Effector memory CD8-positive, alpha-beta T cell (primary cell): ENCODE measurements around the gene RGL2.
"Not testable (repeated sequence)": the region's sequence is repeated elsewhere in the genome, so short reads cannot be mapped to it uniquely, and the experiment has no call there.

Source experiments
- ATAC-seq: fragments of 150-1000 bp; cut with Tn5 transposase; replicated peaks from 2 replicates; pipeline ENCODE4 v1.10.0; 2021; ENCODE audit warnings: mild to moderate bottlenecking, moderate library complexity
- DNase-seq, 3 experiments: peaks; one replicate each; pipeline ENCODE4 v3.0.0; 2021
- H3K27ac Mint-ChIP-seq, 2 donors: one replicate each; pipeline ENCODE4 v1.8.0; 2022; ENCODE audit warnings: mild to moderate bottlenecking in 2 of 2, mixed read lengths in 2 of 2, moderate library complexity in 2 of 2
- H3K27me3 Mint-ChIP-seq, 2 donors: one replicate each; pipeline ENCODE4 v1.8.0; 2022; ENCODE audit warnings: mixed read lengths in 2 of 2
- H3K36me3 Mint-ChIP-seq: one replicate; pipeline ENCODE4 v1.8.0; 2022; ENCODE audit warnings: mild to moderate bottlenecking, moderate library complexity, mixed read lengths; ENCODE audit not compliant: insufficient read depth
- H3K4me1 Mint-ChIP-seq, 2 donors: one replicate each; pipeline ENCODE4 v1.8.0; 2022; ENCODE audit warnings: low read depth in 2 of 2, mixed read lengths in 2 of 2
- H3K4me3 Mint-ChIP-seq, 2 donors: one replicate each; pipeline ENCODE4 v1.8.0; 2022; ENCODE audit warnings: mild to moderate bottlenecking in 2 of 2, mixed read lengths in 2 of 2, moderate library complexity in 2 of 2
- H3K9me3 Mint-ChIP-seq, 2 donors: one replicate each; pipeline ENCODE4 v1.8.0; 2022; ENCODE audit warnings: mixed read lengths in 2 of 2

Gene RGL2

GRCh38 chr6:33271468-33272274 lies 27.1 kb downstream of the RGL2 start, which contains the start of the genes RPS18 and VPS52:
Gene RPS18, plus strand, starts transcription at chr6:33272075. Its CDS starts 45 bp downstream, at chr6:33272120.
Gene VPS52, minus strand, starts transcription at chr6:33271876. Its CDS starts 201 bp downstream, at chr6:33271675.
- peak within 1 kb of the TSS; percentile 97 to 98 for H3K4me3 Mint-ChIP-seq
- no peaks in the 10 kb centered on the region for H3K27me3 Mint-ChIP-seq
- H3K36me3 Mint-ChIP-seq, result peaks cover 76% of the 10 kb centered on the region
- peaks cover 46 to 51% of the 10 kb centered on the region in 2 donors for H3K4me1 Mint-ChIP-seq
- DNase-seq (peak; percentile 91 to 96 (median 91)), ATAC-seq (peak; percentile 89)
- H3K9me3 Mint-ChIP-seq, result no peaks in the 10 kb centered on the region
- H3K27ac Mint-ChIP-seq, result peak within 1 kb of the TSS; percentile 99

- peak overlapping the region; percentile 97 to 98 for H3K4me3 Mint-ChIP-seq
- H3K27me3 Mint-ChIP-seq, result no peaks in the 10 kb centered on the region
- peak overlapping the region; percentile 99 for H3K27ac Mint-ChIP-seq
- peaks cover 41 to 46% of the 10 kb centered on the region in 2 donors for H3K4me1 Mint-ChIP-seq
- ATAC-seq (peak; percentile 34), DNase-seq (no peak)
- peaks cover 75% of the 10 kb centered on the region for H3K36me3 Mint-ChIP-seq
- no peaks in the 10 kb centered on the region for H3K9me3 Mint-ChIP-seq
Observed at GRCh38 chr6:33271117-33271467, 27.6 kb downstream of the RGL2 start.

- no peaks in the 10 kb centered on the region for H3K27me3 Mint-ChIP-seq
- DNase-seq (no peak), ATAC-seq (no peak)
- no peak overlapping the region for H3K4me3 Mint-ChIP-seq
- peaks cover 72% of the 10 kb centered on the region for H3K36me3 Mint-ChIP-seq
- no peak overlapping the region for H3K27ac Mint-ChIP-seq
- peaks cover 0 to 2% of the 10 kb centered on the region in 2 donors for H3K4me1 Mint-ChIP-seq
- no peaks in the 10 kb centered on the region for H3K9me3 Mint-ChIP-seq
Observed at GRCh38 chr6:33264015-33264414, 34.7 kb downstream of the RGL2 start.

- H3K9me3 Mint-ChIP-seq, result not testable (repeated sequence)
Observed at GRCh38 chr6:33262490-33262889, 36.3 kb downstream of the RGL2 start.

GRCh38 chr6:33259032-33259431 lies 39.7 kb downstream of the RGL2 start:
- Mint-ChIP-seq H3K27ac (no peak overlapping the region), H3K36me3 (peaks cover 55% of the 10 kb centered on the region)

More at GRCh38 chr6:33262490-33262889, 36.3 kb downstream of the RGL2 start:
- not testable (repeated sequence) for ATAC-seq, H3K27me3 Mint-ChIP-seq, DNase-seq, H3K4me3 Mint-ChIP-seq, H3K27ac Mint-ChIP-seq, H3K4me1 Mint-ChIP-seq
- H3K36me3 Mint-ChIP-seq, result peaks cover 62% of the 10 kb centered on the region

GRCh38 chr6:33254591-33254990 lies 44.2 kb downstream of the RGL2 start:
- peaks cover 12 to 17% of the 10 kb centered on the region in 2 donors for H3K4me1 Mint-ChIP-seq
- H3K27me3 Mint-ChIP-seq, result no peaks in the 10 kb centered on the region
- no peak for ATAC-seq
- H3K4me3 Mint-ChIP-seq, result no peak overlapping the region
- no peaks in the 10 kb centered on the region for H3K9me3 Mint-ChIP-seq
- no peak for DNase-seq
- H3K27ac Mint-ChIP-seq, result no peak overlapping the region
- H3K36me3 Mint-ChIP-seq, result peaks cover 31% of the 10 kb centered on the region

More at GRCh38 chr6:33259032-33259431, 39.7 kb downstream of the RGL2 start:
- ATAC-seq, result no peak
- no peaks in the 10 kb centered on the region for H3K9me3 Mint-ChIP-seq
- H3K4me1 Mint-ChIP-seq, result no peaks in the 10 kb centered on the region
- no peaks in the 10 kb centered on the region for H3K27me3 Mint-ChIP-seq
- no peak overlapping the region for H3K4me3 Mint-ChIP-seq
- DNase-seq, result no peak

GRCh38 chr6:33252759-33253158 lies 46.0 kb downstream of the RGL2 start:
- H3K4me1 Mint-ChIP-seq, result peaks cover 26% of the 10 kb centered on the region in 2 donors
- no peak overlapping the region for H3K27ac Mint-ChIP-seq

GRCh38 chr6:33251395-33252012 lies 47.2 kb downstream of the RGL2 start:
- Mint-ChIP-seq H3K36me3 (peaks cover 26% of the 10 kb centered on the region), H3K27ac (no peak overlapping the region), H3K9me3 (no peaks in the 10 kb centered on the region), H3K4me3 (no peak overlapping the region), H3K4me1 (peaks cover 26% of the 10 kb centered on the region in 2 donors), H3K27me3 (no peaks in the 10 kb centered on the region)
- DNase-seq, result no peak
- no peak for ATAC-seq

More at GRCh38 chr6:33252759-33253158, 46.0 kb downstream of the RGL2 start:
- Mint-ChIP-seq H3K9me3 (no peaks in the 10 kb centered on the region), H3K36me3 (peaks cover 30% of the 10 kb centered on the region), H3K27me3 (no peaks in the 10 kb centered on the region), H3K4me3 (no peak overlapping the region)
- ATAC-seq (no peak), DNase-seq (no peak)

- peaks cover 21% of the 10 kb centered on the region for H3K36me3 Mint-ChIP-seq
- H3K27me3 Mint-ChIP-seq, result no peaks in the 10 kb centered on the region
- ATAC-seq (no peak), DNase-seq (no peak)
- H3K9me3 Mint-ChIP-seq, result no peaks in the 10 kb centered on the region
- H3K4me1 Mint-ChIP-seq, result peaks cover 26% of the 10 kb centered on the region in 2 donors
- H3K4me3 Mint-ChIP-seq, result peak overlapping the region in 1 of 2 donors; percentile 90
- H3K27ac Mint-ChIP-seq, result peak overlapping the region in 1 of 2 donors; percentile 97
Observed at GRCh38 chr6:33250731-33251130, 48.0 kb downstream of the RGL2 start.

GRCh38 chr6:33249732-33250630 lies 48.8 kb downstream of the RGL2 start:
- DNase-seq, result no peak
- no peaks in the 10 kb centered on the region for H3K9me3 Mint-ChIP-seq
- ATAC-seq, result no peak

GRCh38 chr6:33248932-33249731 lies 49.6 kb downstream of the RGL2 start:
- peak overlapping the region; percentile 90 to 92 for H3K4me3 Mint-ChIP-seq
- H3K9me3 Mint-ChIP-seq, result no peaks in the 10 kb centered on the region
- peak overlapping the region; percentile 96 to 97 for H3K27ac Mint-ChIP-seq
- peak; percentile 93 to 96 (median 95) for DNase-seq
- H3K4me1 Mint-ChIP-seq, result peaks cover 26% of the 10 kb centered on the region in 2 donors
- peak; percentile 84 for ATAC-seq
- H3K36me3 Mint-ChIP-seq, result peaks cover 17% of the 10 kb centered on the region
- no peaks in the 10 kb centered on the region for H3K27me3 Mint-ChIP-seq

More at GRCh38 chr6:33249732-33250630, 48.8 kb downstream of the RGL2 start:
- no peaks in the 10 kb centered on the region for H3K27me3 Mint-ChIP-seq
- peaks cover 26% of the 10 kb centered on the region in 2 donors for H3K4me1 Mint-ChIP-seq
- H3K27ac Mint-ChIP-seq, result peak overlapping the region; percentile 96 to 97
- H3K36me3 Mint-ChIP-seq, result peaks cover 17% of the 10 kb centered on the region
- peak overlapping the region; percentile 90 to 92 for H3K4me3 Mint-ChIP-seq

GRCh38 chr6:33248643-33248931 lies 50.2 kb downstream of the RGL2 start:
- H3K4me1 Mint-ChIP-seq, result peaks cover 26% of the 10 kb centered on the region in 2 donors
- no peaks in the 10 kb centered on the region for H3K9me3 Mint-ChIP-seq
- H3K36me3 Mint-ChIP-seq, result peaks cover 21% of the 10 kb centered on the region
- peak overlapping the region; percentile 90 to 92 for H3K4me3 Mint-ChIP-seq
- no peak for DNase-seq
- peak overlapping the region; percentile 96 to 97 for H3K27ac Mint-ChIP-seq
- H3K27me3 Mint-ChIP-seq, result peaks cover 0 to 2% of the 10 kb centered on the region in 2 donors
- peak; percentile 20 for ATAC-seq
